ENCODE data around the gene ARID5B. TPM values are rescaled to one million over a fixed set of nuclear protein-coding genes. Genes with fewer than 3 reads are reported as not detected.

The ARID5B gene
- total RNA-seq, 1 experiment from 2014 or later = 15.7 TPM

DNA sequence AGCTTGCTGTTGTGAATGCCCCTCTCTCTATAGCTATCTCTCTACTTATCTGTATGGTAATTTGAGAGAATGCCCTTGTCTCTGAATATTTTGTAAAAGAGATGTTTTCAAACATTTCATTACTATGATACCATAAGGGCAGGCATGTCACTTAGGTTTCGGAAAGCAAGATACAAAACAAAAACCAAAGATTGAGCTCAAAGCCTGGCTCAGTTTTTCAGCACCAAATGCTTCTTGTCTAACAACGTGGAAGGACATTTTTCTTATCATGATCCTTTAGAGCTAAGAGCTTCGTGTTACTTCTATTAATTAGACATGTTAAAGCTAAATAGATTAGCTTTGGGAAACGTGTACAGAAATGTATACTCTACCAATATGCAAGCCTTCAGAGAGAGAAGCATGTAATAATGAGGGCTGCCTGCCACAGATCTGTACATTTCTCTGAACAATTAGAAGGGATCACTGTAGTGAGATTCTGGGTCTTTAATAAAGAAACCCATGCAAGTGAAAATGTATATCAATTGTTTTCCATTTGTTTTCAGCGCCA, 148.9 kb downstream of the ARID5B start:
- DNase-seq (ENCODE audit: low read depth) = no peak

DNA sequence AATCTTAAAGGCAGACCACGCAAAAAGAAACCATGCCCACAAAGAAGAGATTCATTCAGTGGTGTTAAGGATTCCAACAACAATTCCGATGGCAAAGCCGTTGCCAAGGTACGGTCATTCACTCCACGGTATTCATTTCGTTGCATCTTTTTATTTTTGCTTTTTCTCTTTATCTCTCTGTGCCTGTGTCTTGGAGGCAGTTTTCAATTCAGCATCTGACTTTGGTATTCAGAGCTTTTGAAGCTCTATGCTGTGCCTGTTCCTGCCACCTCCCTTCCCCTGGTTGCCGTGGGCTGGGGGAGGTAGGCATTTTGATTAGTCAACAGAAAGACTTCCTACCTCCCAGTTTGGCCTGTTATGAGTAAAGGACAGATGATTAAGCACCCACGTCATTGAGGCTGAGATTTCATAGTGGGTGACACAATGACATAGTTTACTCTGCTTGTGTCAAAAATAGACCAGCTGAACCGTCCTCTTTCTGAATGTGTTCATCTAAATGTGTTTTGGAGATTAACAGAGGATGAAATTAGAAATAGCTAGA, 149.5 kb downstream of the ARID5B start:
- DNase-seq (ENCODE audit: low read depth) = peak; percentile 89

DNA sequence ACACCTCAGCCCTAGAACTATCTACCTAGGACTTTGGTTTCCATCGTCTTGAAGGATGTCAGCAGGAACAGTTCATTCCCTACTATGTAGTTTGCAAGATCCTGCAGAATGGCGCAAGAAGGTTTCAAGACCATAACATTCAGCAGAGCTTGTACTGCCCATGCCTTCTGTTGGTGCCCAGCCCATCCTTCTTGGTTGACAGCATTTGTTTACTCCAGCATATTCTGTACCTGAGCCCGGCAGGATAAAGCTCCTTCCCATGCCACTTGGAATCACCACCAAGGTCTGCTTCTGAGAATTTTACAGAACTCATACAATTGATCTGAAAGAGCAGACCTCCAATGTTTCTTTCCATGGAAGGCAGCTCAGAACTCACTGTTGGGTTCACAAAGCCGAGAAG, 150.8 kb downstream of the ARID5B start:
- DNase-seq (ENCODE audit: low read depth) = no peak

DNA sequence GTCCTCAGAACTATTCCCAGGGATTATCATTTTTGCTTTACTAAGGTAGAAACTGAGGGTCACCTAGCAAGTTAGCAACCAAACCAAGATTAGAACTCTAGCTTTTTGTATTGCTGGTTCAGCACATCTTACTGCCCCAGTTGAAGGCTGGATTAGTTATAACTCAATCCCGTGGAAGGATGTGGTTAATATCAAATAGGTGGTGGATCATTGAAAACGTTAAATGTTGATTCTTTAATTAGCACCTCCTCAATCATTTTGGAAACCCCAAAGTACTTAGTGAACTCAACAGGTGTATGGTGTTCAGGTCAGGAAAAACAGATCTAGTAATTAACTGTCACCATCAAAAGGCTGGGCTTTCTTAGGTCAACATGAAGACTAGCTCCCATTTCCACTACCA, 152.4 kb downstream of the ARID5B start:
- DNase-seq (ENCODE audit: low read depth) = no peak

DNA sequence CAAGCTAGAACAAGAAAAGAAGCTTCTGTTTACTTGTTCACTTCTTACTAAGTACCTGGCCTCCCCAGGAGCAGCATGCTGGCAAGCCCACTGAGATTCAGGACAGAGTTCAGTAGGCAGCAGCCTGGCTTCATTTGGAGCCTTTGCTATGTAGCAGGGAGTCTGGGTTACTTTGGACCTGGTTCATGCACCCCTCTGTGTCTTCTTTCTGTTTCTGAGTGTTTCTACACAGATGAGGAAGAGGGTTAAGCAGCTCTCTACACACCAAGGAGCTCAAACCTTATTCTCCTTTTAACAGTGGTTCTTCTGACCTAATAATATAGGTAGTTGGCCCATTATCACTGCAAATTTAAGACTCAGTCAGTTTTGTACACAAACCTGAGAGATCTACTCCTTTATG, 152.9 kb downstream of the ARID5B start:
- no peak for DNase-seq (ENCODE audit: low read depth)

DNA sequence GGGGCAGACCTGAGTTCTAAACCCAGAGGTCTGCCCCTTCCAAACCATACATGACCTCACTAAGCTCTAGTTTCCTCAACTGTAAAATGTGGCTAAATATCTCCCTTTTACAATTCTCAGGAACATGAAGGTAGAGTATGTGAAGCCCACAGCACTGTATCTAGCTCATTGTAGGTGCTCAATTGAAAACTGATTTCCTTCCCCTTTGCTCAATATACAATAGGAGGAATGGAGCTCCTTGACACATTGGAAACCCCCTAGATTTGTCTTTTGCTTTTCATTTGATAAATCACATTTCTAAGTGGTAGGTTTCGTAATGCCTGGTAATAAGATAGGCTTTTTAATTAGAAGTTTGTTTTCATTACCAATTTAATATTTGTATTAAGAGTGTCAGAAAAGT, 153.3 kb downstream of the ARID5B start:
- no peak for DNase-seq (ENCODE audit: low read depth)

DNA sequence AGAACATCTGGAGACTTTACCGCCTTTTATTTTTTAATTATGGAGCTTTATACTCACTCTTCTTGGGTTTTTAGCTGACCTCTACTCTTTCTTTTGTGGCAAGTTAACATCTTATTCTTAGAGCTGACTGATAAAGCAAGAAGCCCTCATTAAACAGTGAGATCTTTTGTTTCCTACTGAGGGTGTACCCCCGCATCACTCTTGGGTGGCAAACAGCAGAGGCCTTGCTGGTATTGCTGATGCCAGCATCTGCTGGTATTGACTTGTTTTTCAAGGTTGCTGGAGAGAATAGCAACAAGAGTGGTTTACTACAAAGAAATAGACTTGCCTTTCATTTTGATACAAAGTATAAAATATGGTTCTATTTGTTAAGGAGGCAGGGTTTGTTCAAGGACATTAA, 154.7 kb downstream of the ARID5B start:
- DNase-seq (ENCODE audit: low read depth) = no peak

DNA sequence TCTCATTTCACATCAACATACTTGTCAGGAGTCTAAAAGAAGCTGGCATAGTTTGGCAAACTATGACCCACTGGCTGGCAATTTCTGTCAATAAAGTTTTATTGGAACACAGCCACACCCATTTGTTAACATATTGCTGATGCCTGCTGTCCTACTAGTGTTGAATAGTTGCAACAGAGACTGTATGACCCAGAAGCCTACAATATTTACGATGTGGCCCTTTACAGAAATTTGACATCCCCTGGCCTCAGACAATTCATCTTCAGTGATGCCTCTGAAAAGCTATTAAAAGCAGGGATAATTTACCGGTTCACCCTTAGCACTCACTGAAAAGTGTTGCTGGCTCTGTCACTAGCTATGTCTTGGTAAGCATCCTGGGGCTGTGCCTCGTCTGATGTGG, 155.2 kb downstream of the ARID5B start:
- DNase-seq (ENCODE audit: low read depth) = no peak

DNA sequence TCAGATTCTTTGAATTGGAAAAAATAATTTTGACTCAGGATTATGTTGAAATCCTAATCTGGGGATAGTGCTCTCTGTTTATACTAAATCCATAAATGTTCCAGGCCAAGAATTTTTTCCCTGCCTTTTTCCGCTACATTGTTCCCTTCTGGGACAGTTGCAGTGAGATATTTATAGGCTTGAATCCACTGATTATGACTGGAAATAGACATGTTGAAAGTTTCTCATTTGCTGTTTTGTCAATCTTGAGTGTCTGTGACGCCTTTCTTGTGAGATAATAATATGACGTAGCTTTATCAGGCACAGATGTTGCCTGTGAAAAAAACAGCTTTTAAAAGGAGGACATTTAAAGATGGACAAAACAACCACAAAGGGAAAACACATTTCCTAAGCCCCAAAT, 155.9 kb downstream of the ARID5B start:
- DNase-seq (ENCODE audit: low read depth) = no peak

DNA sequence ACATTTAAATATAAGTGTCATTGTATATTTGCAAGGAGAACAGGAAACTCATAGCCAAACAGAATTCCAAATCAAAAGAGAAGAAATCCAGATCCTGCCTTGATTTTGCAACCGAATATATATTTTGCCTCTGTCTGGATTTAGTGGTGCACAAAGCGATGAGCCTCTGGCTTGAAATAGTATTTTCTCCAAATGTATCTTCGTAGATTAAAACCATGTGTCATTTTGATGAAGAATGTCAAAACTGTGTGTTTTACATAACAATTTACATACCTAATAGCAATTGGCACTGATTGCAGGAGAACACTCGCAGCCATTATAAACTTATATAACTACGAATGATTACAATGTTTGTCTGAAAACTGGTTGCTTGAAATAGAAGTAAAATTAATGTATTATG, 156.4 kb downstream of the ARID5B start:
- no peak for DNase-seq (ENCODE audit: low read depth)

DNA sequence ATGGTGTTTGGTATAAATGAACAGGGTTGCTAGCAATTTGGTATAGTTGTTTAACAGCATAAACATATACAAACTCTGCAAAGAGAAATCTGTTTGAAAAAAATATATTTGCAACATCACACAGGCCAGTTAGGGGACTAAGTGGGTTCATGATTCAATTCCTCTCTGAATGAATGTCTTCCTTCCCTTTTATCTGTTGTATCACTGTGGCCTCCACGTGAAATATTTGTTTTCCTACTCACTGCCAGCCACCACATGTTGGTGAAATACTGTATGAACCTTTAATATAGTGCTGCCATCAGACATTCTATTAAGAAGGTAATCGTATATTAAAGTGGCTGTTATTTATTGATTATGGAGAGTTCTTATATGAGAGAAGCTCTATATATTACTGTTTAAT, 157.0 kb downstream of the ARID5B start:
- no peak for DNase-seq (ENCODE audit: low read depth)

DNA sequence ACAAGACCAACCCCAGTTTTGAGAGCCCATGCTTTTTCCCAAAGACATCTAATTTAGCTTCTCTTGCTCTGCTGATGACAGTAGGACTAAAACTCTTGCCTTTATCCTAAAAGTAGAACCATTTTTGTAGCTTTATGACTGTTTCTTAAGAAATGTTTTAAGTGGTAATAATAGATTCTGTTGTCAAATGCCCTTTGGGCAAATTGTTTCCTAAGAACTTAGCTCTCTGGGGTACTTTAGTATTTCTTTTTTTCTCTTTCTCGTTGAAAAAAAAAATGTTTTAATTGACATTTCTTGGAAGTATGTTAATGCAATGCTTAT, 157.4 kb downstream of the ARID5B start:
- peak; percentile 32 for DNase-seq (ENCODE audit: low read depth)

DNA sequence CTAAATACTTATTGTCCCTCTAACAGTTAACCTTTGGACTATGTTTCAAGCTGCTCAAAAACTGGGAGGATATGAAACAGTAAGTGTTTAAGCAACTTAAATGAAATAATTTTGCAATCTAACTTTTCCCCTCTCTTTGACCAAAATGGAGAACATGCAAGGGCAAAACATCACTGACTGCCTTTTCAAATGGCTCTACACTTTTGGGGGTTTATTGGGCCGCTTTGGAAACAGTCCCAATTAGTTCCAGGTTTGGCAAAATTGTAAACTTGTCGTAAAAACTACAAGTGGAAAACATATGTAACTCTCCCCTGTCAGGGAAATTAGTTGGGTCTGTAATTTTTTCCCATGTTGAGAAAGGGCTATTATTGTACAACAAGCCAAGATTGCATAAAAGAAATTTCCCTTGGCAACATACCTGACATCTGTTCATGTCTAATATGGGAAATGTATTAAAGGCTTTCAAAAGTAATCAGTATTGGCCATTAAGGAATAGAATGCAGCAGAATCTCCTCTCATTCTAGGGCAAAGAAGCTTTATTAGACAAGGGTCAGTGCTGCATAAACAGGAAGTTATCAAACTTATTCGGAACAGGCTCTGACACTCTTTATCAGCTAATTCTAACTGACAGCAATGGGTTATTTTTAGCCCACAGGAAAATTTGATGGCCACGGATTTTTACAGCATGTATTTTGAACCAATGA, 157.9 kb downstream of the ARID5B start:
- DNase-seq (ENCODE audit: low read depth) = no peak

DNA sequence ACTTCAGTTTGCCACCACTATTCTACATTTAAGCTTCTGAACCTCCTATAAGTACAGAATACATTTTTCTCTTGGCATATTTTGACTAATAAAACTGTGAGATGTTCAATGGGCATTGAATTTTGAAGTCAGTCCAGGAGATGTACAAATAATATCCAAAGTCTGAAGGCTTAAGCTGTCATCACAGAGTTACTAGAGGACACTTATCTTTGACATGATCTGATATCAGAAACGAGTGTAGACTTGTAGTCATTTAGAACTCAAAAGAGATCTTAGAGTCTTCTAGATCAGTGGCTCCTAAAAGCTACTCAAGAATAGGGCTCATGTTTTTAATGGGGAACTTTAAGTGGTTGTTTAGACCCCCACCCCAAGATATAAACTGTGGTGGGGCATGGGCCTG, 160.5 kb downstream of the ARID5B start:
- no peak for DNase-seq (ENCODE audit: low read depth)

DNA sequence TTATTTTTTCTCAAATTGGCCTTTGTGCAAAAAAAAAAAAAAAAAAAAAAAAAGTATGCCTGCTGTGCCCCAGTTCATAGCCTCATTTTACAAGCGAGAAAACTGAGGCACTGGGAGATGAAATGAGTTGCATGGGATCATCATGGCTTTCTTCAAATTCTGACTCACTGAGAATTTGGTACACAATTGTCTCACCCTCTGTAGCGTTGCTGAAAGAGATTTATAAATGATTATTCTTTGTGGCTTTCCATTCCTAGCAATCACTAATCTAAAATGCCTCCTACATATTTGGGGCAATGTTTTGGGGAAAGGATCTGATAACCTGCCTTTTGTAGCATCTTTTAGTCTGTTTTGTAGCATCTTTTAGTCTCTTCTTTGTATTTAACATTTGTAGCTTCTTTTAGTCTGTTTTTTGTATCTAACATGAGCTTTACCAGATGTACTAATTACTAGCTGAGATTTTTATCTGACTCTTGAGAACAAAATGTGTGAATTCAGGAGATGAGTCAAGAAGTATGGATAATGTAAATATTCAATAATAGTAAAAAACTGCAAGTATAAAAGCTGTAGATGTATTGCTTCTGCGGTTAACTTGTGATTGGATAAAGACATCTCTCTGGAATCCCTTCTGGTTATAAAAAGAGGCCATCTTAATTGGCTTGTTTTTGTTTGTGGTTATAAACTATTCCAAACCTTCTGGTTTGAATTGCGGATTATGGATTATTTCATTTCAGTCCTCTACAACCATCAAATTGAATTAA, 161.4 kb downstream of the ARID5B start:
- DNase-seq (ENCODE audit: low read depth) = no peak

DNA sequence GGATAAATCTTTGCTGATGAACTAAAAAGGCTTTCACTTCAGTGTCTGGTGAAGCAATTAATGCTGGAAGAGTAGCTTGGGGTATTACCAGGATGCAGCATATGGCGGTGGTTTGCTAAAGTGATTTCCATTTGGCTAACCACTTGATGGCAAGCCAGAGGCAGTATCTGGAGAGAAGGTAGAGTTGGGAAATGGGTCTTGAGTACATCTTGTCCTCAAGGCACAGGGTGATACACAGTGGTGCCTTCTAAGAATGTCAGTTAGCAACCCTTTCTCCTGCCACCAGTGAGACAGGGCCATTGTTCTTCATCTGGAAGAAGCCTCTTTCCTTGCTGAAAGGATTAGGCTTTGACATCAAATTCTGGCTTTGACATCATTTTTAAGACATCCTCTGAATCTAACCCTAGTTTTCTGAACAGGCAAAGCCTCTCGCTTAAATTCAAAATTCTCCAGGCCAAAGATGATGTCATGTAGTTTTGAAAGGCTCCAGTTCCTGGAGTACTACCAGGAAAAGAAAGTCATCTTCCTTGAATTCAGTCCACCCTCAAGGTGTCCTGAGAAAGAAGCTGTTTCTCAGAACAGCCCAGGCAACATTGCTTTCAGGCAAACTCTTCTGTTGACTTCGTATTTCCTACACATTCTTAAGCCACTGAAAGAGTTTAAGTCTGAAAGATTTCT, 162.4 kb downstream of the ARID5B start:
- no peak for DNase-seq (ENCODE audit: low read depth)

DNA sequence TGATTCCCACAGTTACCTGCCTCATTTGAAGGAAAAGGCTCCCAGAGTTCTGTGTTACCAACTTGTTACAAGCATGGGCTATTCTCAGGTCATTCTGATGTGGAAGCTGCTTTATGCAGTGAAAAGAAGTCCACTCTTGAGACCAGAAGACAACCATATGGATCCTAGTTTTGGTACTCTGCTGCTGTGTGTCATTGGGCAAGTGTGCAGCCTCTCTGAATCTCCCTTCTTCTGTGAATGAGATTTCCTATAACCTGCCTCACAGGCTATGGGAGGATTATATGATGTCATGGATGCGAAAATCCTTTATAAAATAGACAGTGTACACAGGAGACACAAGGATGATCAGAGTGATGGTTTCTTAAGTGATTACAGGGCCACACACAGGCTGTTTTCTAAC, 166.1 kb downstream of the ARID5B start:
- DNase-seq (ENCODE audit: low read depth) = no peak

DNA sequence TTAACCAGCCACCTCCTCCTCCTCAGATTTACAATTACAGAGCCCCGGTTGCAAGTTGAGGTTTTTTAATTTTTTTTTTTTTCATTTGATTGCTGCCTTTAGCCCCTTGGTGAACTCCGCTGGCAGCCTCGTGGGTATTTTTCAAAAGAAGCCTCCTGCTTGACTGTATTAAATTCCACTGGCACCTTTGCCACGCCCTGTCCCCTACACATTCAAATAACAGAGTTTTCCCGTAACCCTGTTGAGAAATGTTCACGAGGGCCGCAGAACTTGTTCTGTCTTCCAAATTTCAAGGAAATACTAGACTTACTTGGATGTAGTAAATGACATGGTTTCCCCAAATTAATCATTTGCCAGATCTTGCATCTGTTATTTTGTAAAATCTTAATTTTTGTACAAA, 167.0 kb downstream of the ARID5B start:
- DNase-seq (ENCODE audit: low read depth) = no peak

DNA sequence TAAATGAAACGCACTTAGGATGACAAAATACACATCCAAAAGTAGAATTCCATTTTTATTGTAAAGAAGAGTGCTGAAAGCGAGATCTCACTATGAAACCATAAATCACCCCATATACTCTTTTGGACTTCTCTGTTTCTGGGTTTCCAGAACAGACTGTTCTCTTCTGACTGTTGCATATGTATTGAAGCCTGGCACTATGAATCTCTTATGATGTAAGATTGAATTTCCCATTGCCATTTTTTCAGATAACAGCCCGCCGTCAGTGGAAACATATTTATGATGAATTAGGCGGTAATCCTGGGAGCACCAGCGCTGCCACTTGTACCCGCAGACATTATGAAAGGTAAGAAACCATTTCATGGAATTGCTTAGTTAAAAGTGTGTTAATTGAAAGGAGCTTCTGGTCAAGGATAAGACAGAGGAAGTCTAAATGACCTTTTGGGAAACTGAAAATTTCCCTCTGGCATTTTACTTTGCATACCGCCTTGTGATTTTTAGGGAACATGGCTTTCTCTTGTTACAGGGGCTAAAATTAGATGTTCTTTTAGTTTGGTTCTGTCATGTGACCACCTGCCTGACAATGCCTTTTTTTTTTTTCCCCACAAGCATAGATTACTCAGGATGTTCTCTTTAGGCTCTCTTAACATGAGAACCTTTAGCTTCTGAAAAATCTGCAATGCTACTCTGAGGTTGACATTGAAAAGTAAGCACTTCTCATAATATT, 168.1 kb downstream of the ARID5B start:
- DNase-seq (ENCODE audit: low read depth) = peak; percentile 29

DNA sequence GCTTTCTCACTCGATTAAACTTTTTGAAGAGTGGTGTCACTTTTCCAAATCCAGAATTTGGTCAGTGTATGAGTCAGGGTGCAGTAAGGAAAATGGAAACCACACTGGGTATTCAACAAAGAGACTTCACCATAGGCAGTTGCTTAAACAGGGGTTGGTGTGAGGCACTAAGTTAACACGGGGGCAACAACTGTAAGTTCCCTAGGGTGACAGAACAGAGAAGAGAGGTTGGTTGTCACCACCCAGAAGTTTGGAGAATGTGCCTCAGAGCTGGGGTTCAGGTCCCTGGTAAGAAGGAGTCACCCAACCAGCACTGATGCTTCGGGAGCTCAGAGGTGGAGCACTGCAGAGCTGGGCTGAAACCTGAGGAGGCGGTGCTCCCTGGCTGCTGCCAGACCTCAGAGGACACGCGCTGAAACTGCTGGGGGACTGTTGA, 170.4 kb downstream of the ARID5B start:
- peak; percentile 69 for DNase-seq (ENCODE audit: low read depth)

DNA sequence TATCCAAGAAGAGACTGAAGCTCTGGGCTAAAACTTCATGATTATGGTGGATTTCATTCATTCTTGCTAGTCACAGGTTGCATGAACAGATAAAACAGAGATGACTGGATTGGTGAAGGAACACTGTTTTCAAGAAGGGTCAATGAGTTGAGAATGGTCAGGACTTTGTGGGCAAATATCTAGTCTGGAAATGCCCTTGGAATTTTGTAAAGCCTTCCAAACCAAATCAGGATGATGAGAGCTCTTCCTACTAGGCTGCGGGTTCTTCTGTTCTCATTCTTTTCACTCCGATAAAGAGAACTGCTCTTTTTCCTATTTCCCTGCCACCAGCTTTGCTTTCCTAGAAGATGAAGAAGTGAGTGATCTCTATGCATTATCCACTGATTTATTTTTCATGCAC, 171.4 kb downstream of the ARID5B start:
- no peak for DNase-seq (ENCODE audit: low read depth)

DNA sequence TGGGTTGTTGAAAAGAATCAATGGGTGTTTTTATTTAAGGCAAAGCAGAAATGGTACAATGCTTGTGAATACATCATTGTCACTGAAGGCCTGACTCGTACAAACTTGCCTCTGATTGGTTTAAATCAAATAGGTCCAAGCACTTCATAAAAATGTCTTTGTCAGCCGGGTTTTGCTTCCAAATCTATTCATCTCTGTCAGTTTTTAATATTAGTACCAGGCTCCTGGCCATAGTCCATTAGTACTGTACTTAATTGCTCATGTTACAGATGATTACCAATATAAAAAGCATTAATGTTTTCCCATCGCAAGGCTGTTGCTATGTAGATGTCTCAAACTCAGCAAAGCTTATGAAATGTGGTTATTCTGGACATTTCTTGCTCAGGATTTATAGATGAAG, 171.9 kb downstream of the ARID5B start:
- DNase-seq (ENCODE audit: low read depth) = no peak
